GM18909 (cell line): ENCODE data around the gene SNTG2.
"Not testable (repeated sequence)": the region's sequence is repeated elsewhere in the genome, so short reads cannot be mapped to it uniquely, and the experiment has no call there.

Source experiments
- ATAC-seq: cut with Tn5 transposase; IDR thresholded peaks from one replicate; pipeline ENCODE4 v1.9.1; 2021; ENCODE audit warnings: mild to moderate bottlenecking; ENCODE audit not compliant: unreplicated experiment, poor library complexity

SNTG2 gene

DNA sequence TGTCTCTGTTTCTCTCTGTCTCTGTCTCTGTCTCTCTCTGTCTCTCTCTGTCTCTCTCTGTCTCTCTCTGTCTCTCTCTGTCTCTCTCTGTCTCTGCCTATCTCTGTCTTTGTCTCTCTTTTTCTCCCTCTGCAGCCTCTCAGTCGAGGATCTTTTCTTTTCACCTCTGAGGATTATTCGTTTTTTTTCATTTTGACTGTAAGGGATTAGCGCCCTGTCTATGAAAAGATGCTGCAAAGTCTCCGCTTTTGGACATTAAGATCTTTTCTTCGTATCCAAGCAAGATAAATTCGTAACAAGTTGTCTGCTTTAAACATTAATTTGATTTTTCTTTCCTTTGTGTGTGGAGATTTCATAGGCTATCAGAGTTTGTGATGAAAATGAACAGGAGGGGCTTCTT, 271.4 kb downstream of the SNTG2 start:
- no peak for ATAC-seq

DNA sequence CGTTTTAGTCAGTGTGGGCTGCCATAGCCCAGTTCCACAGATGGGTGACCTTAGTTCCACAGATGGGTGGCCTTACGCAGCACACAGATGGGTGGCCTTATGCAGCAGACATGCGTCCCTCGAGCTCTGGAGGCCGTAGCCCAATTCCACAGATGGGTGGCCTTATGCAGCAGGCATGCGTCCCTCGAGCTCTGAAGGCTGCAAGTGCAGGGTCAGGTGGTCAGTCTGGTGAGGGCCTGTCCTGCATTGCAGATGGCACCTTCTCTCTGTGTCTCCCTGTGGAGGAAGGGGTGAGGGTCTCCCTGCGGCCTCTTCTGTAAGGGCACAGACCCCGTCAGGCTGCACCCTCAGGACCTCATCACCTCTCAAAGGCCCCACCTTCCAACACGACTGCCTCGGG, 273.1 kb downstream of the SNTG2 start:
- no peak for ATAC-seq

DNA sequence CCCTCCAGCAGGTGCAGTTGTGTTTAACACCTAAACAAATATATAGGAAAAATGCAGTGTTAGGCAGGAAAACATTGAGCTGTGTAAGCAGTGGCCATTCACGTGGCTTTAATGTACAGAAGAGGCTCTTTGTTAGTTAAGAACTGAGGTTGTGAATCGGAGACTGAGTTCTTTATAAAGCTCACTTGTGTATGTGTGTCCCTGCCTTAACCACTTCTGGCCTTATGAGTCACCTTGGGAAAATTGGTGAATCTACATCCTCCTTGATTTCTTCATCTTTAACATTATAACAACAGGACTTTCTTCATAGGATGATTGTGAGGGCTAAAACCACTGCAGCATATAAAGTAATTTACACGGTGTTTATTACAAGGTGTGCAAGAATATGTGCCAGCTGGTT, 274.3 kb downstream of the SNTG2 start:
- ATAC-seq: no peak

DNA sequence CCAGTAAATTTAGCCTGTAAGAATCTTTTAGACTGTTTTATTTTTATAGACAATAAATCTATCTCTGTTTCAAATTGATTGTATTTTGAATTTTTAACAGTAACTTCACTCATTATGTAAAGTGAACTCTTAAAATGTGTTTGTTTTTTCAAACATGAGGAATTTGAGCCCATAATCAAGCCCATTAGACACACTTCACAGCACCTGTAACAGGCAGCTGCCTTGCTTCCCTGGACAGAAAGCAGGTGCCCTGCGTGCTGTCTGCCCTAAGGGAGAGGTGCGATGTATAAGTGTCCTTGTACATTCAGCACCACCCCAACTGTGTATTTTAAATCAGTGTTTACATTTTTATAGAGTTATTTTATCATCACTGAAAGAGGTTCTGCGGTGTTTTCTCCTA, 276.1 kb downstream of the SNTG2 start:
- no peak for ATAC-seq

DNA sequence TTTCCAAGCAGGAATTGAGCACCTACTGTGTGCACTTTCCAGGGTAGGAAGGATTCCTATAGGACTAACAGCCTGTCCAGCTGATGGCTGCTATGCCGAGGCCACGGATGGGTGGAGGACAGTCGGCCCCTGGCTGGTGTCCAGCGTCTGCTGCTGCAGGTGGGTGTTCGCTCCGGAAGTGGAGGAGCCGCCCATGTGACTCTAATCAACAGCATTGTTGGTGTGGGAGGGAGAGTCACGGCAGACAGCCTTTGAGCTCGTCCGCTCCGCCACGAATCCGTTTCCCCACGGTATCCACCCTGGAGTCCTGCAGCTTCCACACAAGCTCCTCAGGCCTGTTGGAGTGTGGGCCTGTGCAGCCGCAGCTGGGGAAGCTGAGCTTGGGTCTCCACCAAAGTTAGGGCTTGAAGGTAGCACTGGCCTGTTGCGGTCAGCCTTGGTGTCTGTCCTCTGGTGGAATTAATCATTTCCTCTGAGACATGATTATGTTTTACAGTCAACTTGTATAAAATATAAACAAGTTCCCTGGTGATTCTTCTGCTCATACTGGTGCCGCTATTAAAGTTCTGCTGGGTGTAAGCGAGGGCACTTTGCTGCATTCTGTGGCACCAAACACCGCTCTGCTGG, 276.7 kb downstream of the SNTG2 start:
- ATAC-seq: no peak

DNA sequence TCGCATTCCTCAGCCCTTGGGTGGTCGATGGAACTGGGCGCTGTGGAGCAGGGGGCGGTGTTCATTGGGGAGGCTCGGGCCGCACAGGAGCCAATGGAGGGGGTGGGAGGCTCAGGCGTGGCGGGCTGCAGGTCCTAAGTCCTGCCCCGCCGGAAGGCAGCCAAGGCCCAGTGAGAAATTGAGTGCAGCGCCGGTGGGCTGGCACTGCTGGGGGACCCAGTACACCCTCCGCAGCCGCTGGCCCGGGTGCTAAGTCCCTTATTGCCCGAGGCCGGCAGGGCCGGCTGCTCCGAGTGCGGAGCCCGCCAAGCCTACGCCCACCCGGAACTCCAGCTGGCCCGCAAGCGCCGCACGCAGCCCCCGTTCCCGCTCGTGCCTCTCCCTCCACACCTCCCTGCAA, 278.9 kb downstream of the SNTG2 start:
- ATAC-seq: not testable (repeated sequence)

DNA sequence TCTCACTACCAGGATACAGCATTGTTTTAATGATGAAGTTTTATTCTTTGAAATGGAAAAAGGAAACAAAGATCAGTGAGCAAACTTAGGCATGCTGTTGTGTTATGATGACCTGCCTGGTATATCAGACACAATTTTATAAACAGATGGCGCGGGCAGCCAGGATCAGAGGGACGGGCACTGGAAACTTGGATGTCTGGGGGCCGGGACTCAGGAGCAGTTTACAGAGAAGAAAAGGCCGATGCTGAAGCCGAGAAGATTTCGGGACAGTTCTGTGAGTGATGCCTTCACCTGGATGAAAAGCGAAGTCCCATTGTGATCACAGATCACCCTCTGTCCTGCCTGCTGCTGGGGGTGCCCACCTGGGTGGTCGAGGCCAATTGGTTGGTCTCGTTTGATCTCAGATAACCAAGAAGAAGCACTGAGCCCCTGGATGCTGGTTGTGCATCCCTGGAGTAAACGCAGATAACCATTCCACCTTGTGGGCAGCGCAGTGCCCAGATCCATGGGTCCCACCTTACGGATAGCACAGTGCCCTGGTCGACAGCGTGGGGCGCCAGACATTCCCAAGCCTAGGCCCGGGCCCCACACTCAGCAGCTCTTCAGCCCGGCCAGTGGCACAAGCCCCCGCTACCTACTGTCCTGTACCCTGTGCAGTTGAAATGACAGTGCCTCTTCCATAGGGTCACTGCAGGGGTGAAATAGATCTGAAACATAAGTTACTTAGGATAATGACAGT, 279.7 kb downstream of the SNTG2 start:
- no peak for ATAC-seq

DNA sequence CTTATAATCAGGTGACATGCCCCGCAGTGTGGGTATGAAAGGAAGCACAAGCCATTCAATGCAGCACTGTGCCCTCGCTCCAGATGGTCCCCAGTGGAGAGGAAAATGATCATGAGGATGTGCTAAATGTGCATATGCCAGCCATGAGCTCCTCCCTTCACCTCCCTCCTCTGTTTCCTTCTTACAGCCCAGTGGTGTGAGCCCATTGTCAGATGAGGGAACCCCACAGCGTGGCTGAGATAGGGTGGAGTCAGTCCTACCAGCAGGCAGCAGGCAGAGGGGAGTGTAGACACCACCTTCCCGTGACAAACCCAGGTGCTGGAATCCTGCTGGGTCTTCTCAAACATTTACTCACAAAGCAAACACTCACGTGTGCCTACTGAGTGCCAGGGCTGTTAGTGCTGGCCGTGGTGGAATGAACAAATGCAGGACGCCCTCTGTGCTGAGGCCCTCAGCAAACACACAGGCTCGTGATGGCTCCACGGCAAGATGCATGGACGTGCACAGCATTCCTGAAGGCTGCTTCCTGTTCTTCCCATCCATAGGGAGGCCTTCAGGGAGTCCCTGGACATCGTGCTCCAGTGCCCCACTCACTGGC, 280.9 kb downstream of the SNTG2 start:
- no peak for ATAC-seq

DNA sequence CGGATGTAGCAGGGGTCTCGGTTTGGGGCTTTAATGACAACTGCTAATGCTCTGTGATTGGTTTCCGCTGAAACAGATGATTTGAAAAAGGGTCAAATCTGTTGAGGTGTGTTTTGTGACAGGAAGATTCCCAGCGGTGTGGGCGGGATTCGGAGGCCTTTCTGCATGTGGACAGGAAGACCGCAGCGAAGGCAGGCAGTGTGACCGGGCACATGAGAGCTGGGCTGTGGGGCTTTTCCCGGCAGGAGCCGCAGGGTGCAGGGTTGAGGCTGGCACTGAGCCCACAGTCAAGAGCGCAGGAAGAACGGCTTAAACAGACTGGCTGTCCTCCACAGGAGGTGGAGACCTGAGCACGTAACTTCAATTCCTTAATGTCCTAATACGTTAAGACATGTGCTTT, 282.6 kb downstream of the SNTG2 start:
- ATAC-seq: no peak

DNA sequence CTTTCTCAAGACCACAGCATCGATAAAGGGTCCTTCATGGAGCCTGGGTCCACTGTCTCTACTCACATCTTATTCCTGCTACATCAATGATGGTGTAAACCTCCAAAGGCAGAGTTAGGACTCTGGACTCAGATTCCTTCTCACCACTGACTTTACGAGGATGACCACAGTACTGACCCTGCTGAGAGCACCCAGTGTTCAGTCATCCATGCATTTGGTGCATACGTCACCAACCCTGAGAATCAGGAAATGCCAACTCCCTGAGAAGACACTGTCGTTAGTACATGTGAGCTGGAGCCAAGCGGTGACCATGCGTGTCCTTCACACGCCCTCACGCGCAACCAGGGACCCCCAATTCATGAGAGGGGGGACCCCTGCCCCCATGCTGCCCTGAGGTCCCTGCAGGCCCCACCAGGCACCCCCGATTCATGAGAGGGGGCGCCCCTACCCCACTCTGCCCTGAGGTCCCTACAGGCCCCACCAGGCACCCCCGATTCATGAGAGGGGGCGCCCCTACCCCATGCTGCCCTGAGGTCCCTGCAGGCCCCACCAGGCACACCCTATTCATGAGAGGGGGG, 284.2 kb downstream of the SNTG2 start:
- no peak for ATAC-seq

DNA sequence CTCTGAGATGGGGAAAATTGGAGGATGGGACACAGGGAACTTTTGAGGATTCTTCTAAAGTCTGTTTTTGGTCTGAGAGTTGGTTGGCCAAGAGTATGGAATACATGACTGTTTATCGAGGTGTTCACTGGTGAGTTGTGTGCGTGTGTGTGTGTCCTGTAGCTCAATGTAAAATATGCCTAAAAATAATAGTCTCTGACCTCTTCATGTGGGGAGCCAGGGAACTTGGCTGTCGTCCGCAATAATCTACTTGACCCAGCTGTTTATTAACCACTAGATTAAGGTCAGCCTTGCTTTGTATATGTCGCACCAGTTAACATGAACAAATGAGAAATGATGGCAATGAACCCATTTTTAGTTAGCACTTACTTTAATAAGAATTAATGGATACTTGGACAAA, 285.2 kb downstream of the SNTG2 start:
- ATAC-seq: no peak

DNA sequence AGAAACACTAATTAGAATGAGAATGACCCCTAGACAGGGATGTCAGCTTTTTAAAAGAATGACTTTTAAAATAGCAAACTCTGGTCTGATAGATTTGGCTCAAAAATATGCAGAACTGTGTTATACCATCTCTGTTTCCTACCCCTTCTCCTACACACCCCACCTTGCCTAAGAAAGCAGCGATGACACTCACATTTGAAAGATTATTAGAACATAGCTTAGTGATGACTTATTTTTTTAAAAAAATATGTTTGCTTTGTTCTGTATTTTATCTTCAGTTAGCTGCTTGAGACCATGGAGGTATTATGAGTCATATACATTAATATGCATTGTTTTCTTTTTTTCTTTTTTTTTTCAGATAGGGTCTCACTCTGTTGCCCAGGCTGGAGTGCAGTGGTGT, 286.0 kb downstream of the SNTG2 start:
- no peak for ATAC-seq

DNA sequence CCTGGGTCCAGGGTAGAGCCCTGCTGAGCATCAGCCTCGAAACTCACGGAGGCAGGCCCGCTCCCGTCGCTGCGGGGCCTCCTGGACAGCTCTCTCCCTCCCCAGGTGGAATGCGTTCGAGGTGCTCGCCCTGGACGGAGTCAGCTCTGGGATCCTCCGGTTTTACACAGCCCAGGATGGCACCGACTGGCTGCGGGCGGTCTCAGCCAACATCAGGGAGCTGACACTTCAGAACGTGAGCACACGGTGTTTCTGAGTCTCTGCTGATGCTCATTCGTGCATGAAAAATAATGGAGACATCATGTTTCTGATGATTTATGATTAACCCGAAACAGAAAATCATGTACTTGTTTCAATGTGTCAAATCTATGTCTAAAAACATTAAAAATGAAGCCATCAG, 287.1 kb downstream of the SNTG2 start:
- ATAC-seq: no peak

DNA sequence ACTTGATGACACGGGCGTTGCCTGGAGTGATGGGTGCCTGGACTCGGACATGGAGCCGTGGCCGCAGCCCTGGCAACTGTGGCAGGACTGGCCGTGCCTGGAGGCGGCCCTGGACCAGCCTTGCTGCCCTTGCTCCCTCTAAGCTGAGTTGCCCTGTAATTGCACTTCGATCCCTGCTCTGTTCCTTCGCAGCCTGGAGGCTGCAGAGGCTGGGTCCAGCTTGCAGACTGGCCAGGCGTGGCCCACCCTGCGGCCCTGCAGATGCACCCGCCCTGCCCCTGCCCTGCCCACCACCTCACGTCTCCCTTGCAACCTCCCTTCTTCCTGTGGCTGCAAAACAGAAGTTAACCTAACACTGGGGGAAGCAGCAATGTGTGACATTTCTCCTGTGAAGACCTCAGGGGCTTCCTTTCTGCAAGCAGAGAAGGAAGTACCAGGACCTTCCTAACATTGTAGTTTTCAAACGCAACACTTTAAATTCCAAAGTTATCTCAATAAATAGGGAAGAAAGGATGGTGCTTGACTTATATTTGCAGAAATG, 288.0 kb downstream of the SNTG2 start:
- no peak for ATAC-seq

DNA sequence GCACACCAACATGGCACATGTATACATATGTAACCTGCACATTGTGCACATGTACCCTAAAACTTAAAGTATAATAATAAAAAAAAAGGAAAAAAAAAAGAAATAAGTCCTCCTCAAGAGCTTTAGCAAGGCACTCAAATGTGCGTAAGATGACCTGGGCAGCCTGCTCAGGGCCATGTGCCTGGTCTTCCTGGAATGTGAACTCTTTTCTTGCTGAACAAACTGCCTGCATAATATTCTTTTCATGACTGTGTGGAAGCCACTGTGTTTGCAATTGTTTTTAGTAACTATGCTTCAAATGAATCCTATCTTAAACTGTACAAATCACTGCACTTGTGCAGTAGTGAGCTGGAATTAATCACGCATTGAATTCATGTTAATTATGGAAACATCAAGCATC, 294.5 kb downstream of the SNTG2 start:
- ATAC-seq: no peak

DNA sequence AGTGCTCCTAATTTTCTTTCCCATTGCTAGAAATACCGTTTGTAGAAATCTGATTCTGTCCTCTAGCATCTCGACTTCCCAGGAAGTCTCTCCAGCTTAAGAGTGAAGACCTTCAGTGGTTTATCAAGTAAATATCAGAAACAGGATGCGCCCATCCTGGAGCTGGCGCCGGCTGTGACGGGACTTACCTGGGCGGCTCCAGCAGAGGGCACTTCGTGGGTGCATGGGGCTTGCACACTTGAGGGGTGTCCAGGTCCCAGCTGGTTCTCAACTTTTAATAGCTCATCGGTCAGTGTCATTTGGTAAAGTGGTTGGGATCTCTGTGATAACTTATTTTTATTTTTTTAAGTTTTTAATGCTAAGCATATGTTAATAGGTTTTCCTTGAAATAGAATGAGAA, 295.6 kb downstream of the SNTG2 start:
- ATAC-seq: no peak

DNA sequence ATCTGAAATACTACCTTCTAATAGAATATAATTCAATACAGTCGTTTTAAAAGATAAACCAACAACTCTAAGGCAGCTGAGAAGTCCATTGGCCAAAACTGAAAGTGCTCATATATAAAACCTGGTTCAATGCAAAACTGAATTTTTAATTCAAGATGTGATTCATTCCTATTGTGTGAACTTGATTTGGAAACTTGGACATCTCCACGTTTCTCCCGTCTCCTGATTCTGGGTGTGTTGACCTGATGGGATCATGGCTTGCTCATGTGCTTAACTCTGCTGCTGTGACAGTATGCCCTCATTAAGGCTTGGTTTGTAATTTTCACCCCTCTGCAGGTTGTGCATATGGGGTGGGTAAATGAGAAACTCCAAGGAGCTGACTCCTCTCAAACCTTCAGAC, 296.3 kb downstream of the SNTG2 start:
- no peak for ATAC-seq

DNA sequence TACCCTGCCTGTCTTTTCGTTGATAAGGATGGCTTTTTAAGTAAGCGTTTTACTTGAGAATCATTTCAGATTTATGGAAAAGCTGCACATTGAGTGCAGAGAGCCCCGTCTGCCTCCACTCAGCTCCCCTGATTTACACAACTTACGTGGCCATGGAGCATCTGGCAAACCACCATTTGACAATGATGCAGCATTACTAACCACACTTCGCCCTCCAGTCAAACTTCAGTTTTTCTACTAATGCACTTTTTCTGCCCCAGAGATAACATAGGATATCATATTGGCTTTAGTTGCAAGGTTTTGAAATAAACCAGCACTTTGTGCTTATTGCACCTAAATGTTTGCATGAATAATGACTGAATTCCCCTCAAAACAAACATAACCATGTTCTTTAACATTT, 297.5 kb downstream of the SNTG2 start:
- ATAC-seq: no peak

DNA sequence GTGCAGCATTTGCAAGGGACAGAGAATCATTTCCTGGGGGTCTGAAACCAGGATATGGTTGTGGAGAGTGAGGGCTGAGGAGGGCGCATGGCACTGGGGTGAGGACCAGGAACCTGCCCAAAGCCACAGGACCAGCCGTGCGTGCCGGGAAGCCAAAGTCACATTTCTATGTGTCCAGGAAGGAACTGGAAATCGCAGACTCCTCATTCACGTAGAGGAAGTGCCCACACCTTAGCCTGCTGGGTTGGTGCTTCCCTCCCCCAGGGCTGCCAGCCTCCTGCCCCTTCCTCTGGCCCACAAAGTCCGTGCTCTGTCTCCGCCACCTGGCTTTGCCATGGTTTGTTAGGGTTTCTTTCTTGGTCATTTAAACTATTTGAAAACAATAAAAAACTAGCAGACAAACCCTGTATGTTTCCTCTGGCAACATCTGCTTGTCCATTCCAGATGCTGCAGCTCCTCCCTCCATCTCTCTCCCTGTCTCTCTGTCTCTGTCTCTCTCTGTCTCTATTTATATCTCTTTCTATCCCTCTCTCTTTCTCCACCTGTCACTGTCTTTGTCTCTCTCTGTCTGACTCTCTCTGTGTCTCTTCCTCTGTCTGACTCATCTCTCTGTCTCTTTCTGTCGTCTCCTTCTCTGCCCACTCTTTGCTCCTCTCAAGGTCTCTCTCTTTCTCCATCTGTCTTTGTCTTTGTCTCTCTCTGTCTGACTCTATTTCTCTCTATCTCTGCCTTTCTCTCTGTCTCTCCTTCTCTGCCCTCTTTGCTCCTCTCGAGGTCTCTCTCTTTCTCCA, 299.4 kb downstream of the SNTG2 start:
- ATAC-seq: no peak

DNA sequence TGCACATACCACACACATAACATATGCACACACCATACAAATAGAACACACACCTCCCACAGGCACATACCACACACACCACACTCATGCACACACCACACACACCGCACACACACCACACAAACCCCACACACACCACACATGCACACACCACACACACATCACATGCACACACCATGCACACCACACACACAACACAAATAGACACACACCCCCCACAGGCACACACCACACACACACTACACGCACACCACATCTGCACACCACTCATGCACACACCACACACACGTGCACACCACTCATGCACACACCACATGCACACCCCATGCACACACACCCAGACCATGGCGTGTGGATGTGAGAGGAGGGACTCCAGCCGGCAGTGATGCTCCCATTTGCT, 300.9 kb downstream of the SNTG2 start:
- no peak for ATAC-seq

DNA sequence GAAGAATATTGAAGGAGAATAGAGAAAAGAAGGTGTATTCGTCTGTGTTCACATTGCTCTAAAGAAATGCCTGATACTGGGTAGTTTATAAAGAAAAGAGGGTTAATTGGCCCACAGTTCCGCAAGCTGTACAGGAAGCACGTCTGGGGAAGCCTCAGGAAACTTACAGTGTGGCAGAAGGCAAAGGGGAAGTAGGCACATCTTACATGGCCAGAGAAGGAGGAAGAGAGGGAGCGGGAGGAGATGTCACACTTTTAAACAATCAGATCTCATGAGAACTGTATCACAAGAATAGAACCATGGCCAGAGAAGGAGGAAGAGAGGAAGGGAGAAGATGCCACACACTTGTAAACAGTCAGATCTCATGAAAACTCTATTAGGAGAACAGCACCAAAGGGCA, 303.0 kb downstream of the SNTG2 start:
- no peak for ATAC-seq
